ENCODE results near the gene PRPF39. TPM values are rescaled to one million over a fixed set of nuclear protein-coding genes. Genes with fewer than 3 reads are reported as not detected.

PRPF39 gene
- total and polyA plus RNA-seq, 8 donors: 7.5 to 148 (median 31.8) TPM

GRCh38 chr14:45039390-45039789, 44.5 kb upstream of the PRPF39 start:
- no peak for DNase-seq
- H3K4me3 ChIP-seq: no peak overlapping the region
- H3K27me3 ChIP-seq: no peaks in the 10 kb centered on the region
- TF ChIP-seq POLR2A (IDR thresholded peaks at IDR 0.05) (no peak), POLR2AphosphoS5 (IDR thresholded peaks at IDR 0.05) (no peak), CTCF (IDR thresholded peaks at IDR 0.05) (no peak), EP300 (IDR thresholded peaks at IDR 0.05) (no peak)
- WGBS, 5 donors: 90 to 100% (median 97%) methylated on average over 2 of the region's 2 CpGs
- intact Hi-C loops (cut with DNase I; ENCODE audit: low total_unique reads): no loop called here
- no peaks in the 10 kb centered on the region for H3K4me1 ChIP-seq
- H3K9me3 ChIP-seq: no peaks in the 10 kb centered on the region
- no peak overlapping the region for H3K27ac ChIP-seq
- peaks cover 10 to 78% (median 54%) of the 10 kb centered on the region in 4 donors for H3K36me3 ChIP-seq

GRCh38 chr14:45041641-45042040, 42.3 kb upstream of the PRPF39 start:
- 90 to 96% (median 93%) methylated on average over 5 of the region's 5 CpGs for WGBS, 5 donors
- intact Hi-C loops (cut with DNase I; ENCODE audit: low total_unique reads): no loop called here
- TF ChIP-seq EP300 (IDR thresholded peaks at IDR 0.05) (no peak), POLR2AphosphoS5 (IDR thresholded peaks at IDR 0.05) (no peak), POLR2A (IDR thresholded peaks at IDR 0.05) (no peak), CTCF (IDR thresholded peaks at IDR 0.05) (no peak)

GRCh38 chr14:45044638-45045037, 39.3 kb upstream of the PRPF39 start:
- TF ChIP-seq CTCF (IDR thresholded peaks at IDR 0.05) (no peak), POLR2AphosphoS5 (IDR thresholded peaks at IDR 0.05) (no peak), POLR2A (IDR thresholded peaks at IDR 0.05) (no peak), EP300 (IDR thresholded peaks at IDR 0.05) (no peak)
- DNase-seq: peak in 1 of 2 donors; percentile 11
- WGBS, 5 donors: 72 to 85% (median 78%) methylated on average over 5 of the region's 5 CpGs
- H3K4me1 ChIP-seq: no peaks in the 10 kb centered on the region
- peaks cover 0 to 63% (median 55%) of the 10 kb centered on the region in 4 donors for H3K36me3 ChIP-seq
- no peak overlapping the region for H3K4me3 ChIP-seq
- intact Hi-C loops (cut with DNase I; ENCODE audit: low total_unique reads): no loop called here
- no peaks in the 10 kb centered on the region for H3K27me3 ChIP-seq
- no peak overlapping the region for H3K27ac ChIP-seq
- H3K9me3 ChIP-seq: no peaks in the 10 kb centered on the region

More at GRCh38 chr14:45041641-45042040, 42.3 kb upstream of the PRPF39 start:
- H3K27ac ChIP-seq: no peak overlapping the region
- H3K4me1 ChIP-seq: no peaks in the 10 kb centered on the region
- no peak overlapping the region for H3K4me3 ChIP-seq
- peaks cover 9 to 67% (median 61%) of the 10 kb centered on the region in 4 donors for H3K36me3 ChIP-seq
- no peaks in the 10 kb centered on the region for H3K27me3 ChIP-seq
- H3K9me3 ChIP-seq: no peaks in the 10 kb centered on the region
- no peak for DNase-seq

- peaks cover 0 to 81% (median 75%) of the 10 kb centered on the region in 4 donors for H3K36me3 ChIP-seq
- DNase-seq: no peak
- no peaks in the 10 kb centered on the region for H3K9me3 ChIP-seq
- no peak overlapping the region for H3K27ac ChIP-seq
- no peaks in the 10 kb centered on the region for H3K4me1 ChIP-seq
- H3K27me3 ChIP-seq: no peaks in the 10 kb centered on the region
- intact Hi-C loops (cut with DNase I; ENCODE audit: low total_unique reads): no loop called here
- TF ChIP-seq EP300 (IDR thresholded peaks at IDR 0.05) (no peak), POLR2AphosphoS5 (IDR thresholded peaks at IDR 0.05) (no peak), CTCF (IDR thresholded peaks at IDR 0.05) (no peak), POLR2A (IDR thresholded peaks at IDR 0.05) (no peak)
- 83 to 94% (median 90%) methylated on average over 1 to 2 of the region's 2 CpGs for WGBS, 5 donors
- no peak overlapping the region for H3K4me3 ChIP-seq
Measured at GRCh38 chr14:45048385-45048784, 35.5 kb upstream of the PRPF39 start.
